ENCODE data around the gene ETDB. TPM values are rescaled to one million over a fixed set of nuclear protein-coding genes. Genes with fewer than 3 reads are reported as not detected.

The ETDB gene
- total RNA-seq, 1 donor, result not detected

DNA sequence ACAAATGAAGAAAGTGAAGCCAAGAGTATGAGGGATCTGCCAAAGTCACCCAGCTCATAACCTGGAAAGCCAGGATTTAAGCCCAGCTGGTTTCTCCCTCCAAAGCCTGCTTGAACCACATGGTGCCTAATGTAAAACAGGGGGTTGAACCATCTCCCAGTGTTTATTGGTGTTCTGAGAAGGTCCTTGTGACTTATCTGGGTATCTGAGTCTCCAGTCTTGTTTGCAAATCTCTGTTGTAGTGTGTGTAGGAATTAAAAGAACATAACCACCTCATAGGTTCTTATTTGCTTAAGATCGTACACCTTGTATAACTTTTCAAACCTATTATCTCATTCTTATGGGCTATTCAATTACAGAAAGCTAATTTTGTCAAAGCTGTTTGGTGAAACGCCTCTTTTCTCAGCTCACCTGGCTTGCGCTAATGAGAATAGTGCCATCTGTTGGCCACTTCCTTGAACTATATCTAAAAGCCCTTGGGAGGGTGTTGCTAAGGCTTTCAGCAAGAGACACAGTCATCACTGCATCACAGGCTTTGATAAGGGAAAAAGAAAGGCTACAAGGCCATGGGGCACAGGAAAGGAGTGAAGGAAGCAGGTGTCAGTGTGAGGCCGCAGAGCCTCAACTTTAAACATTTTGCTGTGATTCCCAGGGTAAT is 34.0 kb downstream of the ETDB start:
- Histone ChIP-seq H3K27me3 (ENCODE audit: insufficient read depth, low read length) (no peaks in the 10 kb centered on the region), H3K4me3 (ENCODE audit: low read length) (no peak overlapping the region), H3K4me1 (ENCODE audit: insufficient read depth, low read length) (no peaks in the 10 kb centered on the region), H3K9me3 (ENCODE audit: low read depth, low read length) (no peaks in the 10 kb centered on the region)

- Histone ChIP-seq H3K4me3 (ENCODE audit: low read length) (no peak overlapping the region), H3K4me1 (ENCODE audit: insufficient read depth, low read length) (no peaks in the 10 kb centered on the region), H3K9me3 (ENCODE audit: low read depth, low read length) (no peaks in the 10 kb centered on the region), H3K27me3 (ENCODE audit: insufficient read depth, low read length) (no peaks in the 10 kb centered on the region)
Observed at GRCh38 chrX:135081693-135082404, 38.5 kb downstream of the ETDB start.

Other genes with a start within 250 kb of the ETDB start
- gene MOSPD1, start 205.3 kb downstream of the ETDB start, total RNA-seq, result 7.5 TPM
- not detected for gene SMIM10, start 129.5 kb downstream of the ETDB start, total RNA-seq
- gene RTL8B, start 98.0 kb downstream of the ETDB start, total RNA-seq, result 0.21 TPM
- 2.5 TPM for gene RTL8C, start 88.2 kb downstream of the ETDB start, total RNA-seq
- gene RTL8A, start 68.4 kb downstream of the ETDB start, total RNA-seq, result 1.3 TPM
- gene SMIM10L2B, start 21.8 kb downstream of the ETDB start, total RNA-seq, result 0.31 TPM
- gene CT55, start 50.9 kb upstream of the ETDB start, total RNA-seq, result not detected
- gene ETDA, start 131.5 kb upstream of the ETDB start, total RNA-seq, result not detected
- not detected for gene ETDC, start 189.0 kb upstream of the ETDB start, total RNA-seq
- 6.0 TPM for gene ZNF75D, start 223.6 kb upstream of the ETDB start, total RNA-seq
- gene ZNF449, start 224.3 kb upstream of the ETDB start, total RNA-seq, result 2.2 TPM